Stimulated activated memory B cell treated with anti-CD40 and anti-IgM and Interleukin-4, amounts not matched to agents 10 μg/mL and 1 μg/mL and 100 μg/mL, for 72 hours (primary cell): Measurements from ENCODE around the gene SRGAP2B.
"Not testable (repeated sequence)": the region's sequence is repeated elsewhere in the genome, so short reads cannot be mapped to it uniquely, and the experiment has no call there.

Experiments
- ATAC-seq: fragments of 150-1000 bp; cut with Tn5 transposase; 2 replicates; pipeline ENCODE4 v1.10.0; 2021
- H3K27ac Mint-ChIP-seq: one replicate; pipeline ENCODE4 v1.8.0; 2022; ENCODE audit warnings: mild to moderate bottlenecking, mixed read lengths
- H3K27me3 Mint-ChIP-seq: one replicate; pipeline ENCODE4 v1.8.0; 2022; ENCODE audit warnings: mixed read lengths
- H3K36me3 Mint-ChIP-seq: one replicate; pipeline ENCODE4 v1.8.0; 2022; ENCODE audit warnings: mixed read lengths
- H3K4me1 Mint-ChIP-seq: one replicate; pipeline ENCODE4 v1.8.0; 2022; ENCODE audit warnings: mixed read lengths
- H3K4me3 Mint-ChIP-seq: one replicate; pipeline ENCODE4 v1.8.0; 2022; ENCODE audit warnings: mild to moderate bottlenecking, moderate library complexity, mixed read lengths
- H3K9me3 Mint-ChIP-seq: one replicate; pipeline ENCODE4 v1.8.0; 2022; ENCODE audit warnings: mixed read lengths

SRGAP2B gene

GRCh38 chr1:145111674-145112073 lies 16.5 kb upstream of the SRGAP2B start:
- not testable (repeated sequence) for H3K36me3 Mint-ChIP-seq, H3K4me1 Mint-ChIP-seq, H3K9me3 Mint-ChIP-seq, H3K27me3 Mint-ChIP-seq, H3K4me3 Mint-ChIP-seq, H3K27ac Mint-ChIP-seq, ATAC-seq

GRCh38 chr1:145103294-145103693 lies 8.2 kb upstream of the SRGAP2B start:
- not testable (repeated sequence) for H3K9me3 Mint-ChIP-seq, H3K4me1 Mint-ChIP-seq, H3K27ac Mint-ChIP-seq, ATAC-seq, H3K4me3 Mint-ChIP-seq, H3K27me3 Mint-ChIP-seq, H3K36me3 Mint-ChIP-seq

GRCh38 chr1:145101725-145102124 lies 6.6 kb upstream of the SRGAP2B start:
- not testable (repeated sequence) for ATAC-seq, H3K9me3 Mint-ChIP-seq, H3K4me3 Mint-ChIP-seq, H3K27ac Mint-ChIP-seq, H3K4me1 Mint-ChIP-seq, H3K27me3 Mint-ChIP-seq, H3K36me3 Mint-ChIP-seq

- peak; percentile 5 for ATAC-seq
- not testable (repeated sequence) for H3K4me1 Mint-ChIP-seq, H3K36me3 Mint-ChIP-seq, H3K9me3 Mint-ChIP-seq, H3K27ac Mint-ChIP-seq, H3K27me3 Mint-ChIP-seq
- peak overlapping the region; percentile 68 for H3K4me3 Mint-ChIP-seq
Measured at GRCh38 chr1:145094655-145095211, 395 bp downstream of the SRGAP2B start.

GRCh38 chr1:145093517-145094149 lies 1.5 kb downstream of the SRGAP2B start:
- ATAC-seq, H3K4me1 Mint-ChIP-seq, H3K27me3 Mint-ChIP-seq, H3K9me3 Mint-ChIP-seq, H3K36me3 Mint-ChIP-seq: not testable (repeated sequence)
- H3K27ac Mint-ChIP-seq, result peak overlapping the region; percentile 61
- H3K4me3 Mint-ChIP-seq, result peak overlapping the region; percentile 95

- not testable (repeated sequence) for H3K27me3 Mint-ChIP-seq, H3K4me1 Mint-ChIP-seq, H3K9me3 Mint-ChIP-seq, ATAC-seq, H3K4me3 Mint-ChIP-seq, H3K36me3 Mint-ChIP-seq, H3K27ac Mint-ChIP-seq
Measured at GRCh38 chr1:145082483-145083255, 12.5 kb downstream of the SRGAP2B start.

GRCh38 chr1:145080193-145080592 lies 14.9 kb downstream of the SRGAP2B start:
- H3K27me3 Mint-ChIP-seq, H3K4me3 Mint-ChIP-seq, H3K27ac Mint-ChIP-seq, H3K9me3 Mint-ChIP-seq, ATAC-seq, H3K4me1 Mint-ChIP-seq, H3K36me3 Mint-ChIP-seq: not testable (repeated sequence)

GRCh38 chr1:145079737-145080136 lies 15.4 kb downstream of the SRGAP2B start:
- H3K4me3 Mint-ChIP-seq, H3K27ac Mint-ChIP-seq: not testable (repeated sequence)

GRCh38 chr1:145078787-145079370 lies 16.2 kb downstream of the SRGAP2B start:
- H3K4me3 Mint-ChIP-seq, H3K9me3 Mint-ChIP-seq, ATAC-seq, H3K27ac Mint-ChIP-seq, H3K36me3 Mint-ChIP-seq, H3K4me1 Mint-ChIP-seq, H3K27me3 Mint-ChIP-seq: not testable (repeated sequence)

More at GRCh38 chr1:145079737-145080136, 15.4 kb downstream of the SRGAP2B start:
- not testable (repeated sequence) for H3K4me1 Mint-ChIP-seq, H3K9me3 Mint-ChIP-seq, H3K36me3 Mint-ChIP-seq, H3K27me3 Mint-ChIP-seq, ATAC-seq

- H3K36me3 Mint-ChIP-seq, H3K27me3 Mint-ChIP-seq, ATAC-seq, H3K4me1 Mint-ChIP-seq, H3K4me3 Mint-ChIP-seq, H3K9me3 Mint-ChIP-seq, H3K27ac Mint-ChIP-seq: not testable (repeated sequence)
Measured at GRCh38 chr1:145077872-145078786, 17.0 kb downstream of the SRGAP2B start.

- H3K4me3 Mint-ChIP-seq, ATAC-seq, H3K27ac Mint-ChIP-seq, H3K4me1 Mint-ChIP-seq, H3K36me3 Mint-ChIP-seq, H3K9me3 Mint-ChIP-seq, H3K27me3 Mint-ChIP-seq: not testable (repeated sequence)
Measured at GRCh38 chr1:145076877-145077276, 18.3 kb downstream of the SRGAP2B start.

- not testable (repeated sequence) for H3K9me3 Mint-ChIP-seq, H3K36me3 Mint-ChIP-seq, H3K27me3 Mint-ChIP-seq, H3K4me3 Mint-ChIP-seq, ATAC-seq, H3K27ac Mint-ChIP-seq, H3K4me1 Mint-ChIP-seq
Measured at GRCh38 chr1:145074021-145074559, 21.0 kb downstream of the SRGAP2B start.

GRCh38 chr1:145071569-145071968 lies 23.6 kb downstream of the SRGAP2B start:
- H3K4me1 Mint-ChIP-seq, ATAC-seq, H3K36me3 Mint-ChIP-seq, H3K27me3 Mint-ChIP-seq, H3K9me3 Mint-ChIP-seq, H3K4me3 Mint-ChIP-seq, H3K27ac Mint-ChIP-seq: not testable (repeated sequence)

GRCh38 chr1:145066486-145066885 lies 28.6 kb downstream of the SRGAP2B start:
- ATAC-seq, H3K9me3 Mint-ChIP-seq, H3K4me1 Mint-ChIP-seq, H3K27me3 Mint-ChIP-seq, H3K4me3 Mint-ChIP-seq, H3K27ac Mint-ChIP-seq, H3K36me3 Mint-ChIP-seq: not testable (repeated sequence)
